ENCODE data around the gene SUSD1.

SUSD1 gene

GRCh38 chr9:112049811-112050516 lies 125.1 kb downstream of the SUSD1 start:
- ATAC-seq = peak; percentile 58

More at GRCh38 chr9:112049811-112050516, 125.1 kb downstream of the SUSD1 start:
- no peak; the same call in 1 of the 2 replicates for TF ChIP-seq TSHZ2 (CRISPR knock-in tag; IDR thresholded peaks at IDR 0.05)
- TF ChIP-seq ZNF8 (CRISPR knock-in tag; IDR thresholded peaks at IDR 0.05) = no peak
- peak; percentile 74 for TF ChIP-seq ZFP3 (CRISPR knock-in tag; IDR thresholded peaks at IDR 0.05)
- TF ChIP-seq SNAI2 (CRISPR knock-in tag; IDR thresholded peaks at IDR 0.05) = peak; percentile 88
- TF ChIP-seq TOX (CRISPR knock-in tag; IDR thresholded peaks at IDR 0.05; ENCODE audit: borderline replicate concordance) = no peak
- no peak for TF ChIP-seq GLIS3 (CRISPR knock-in tag; IDR thresholded peaks at IDR 0.05)
- no peak for TF ChIP-seq RARB (CRISPR knock-in tag; IDR thresholded peaks at IDR 0.05)
- no peak for TF ChIP-seq CREB5 (CRISPR knock-in tag; IDR thresholded peaks at IDR 0.05; ENCODE audit: low read depth)
- no peak for TF ChIP-seq ZFP30 (CRISPR knock-in tag; IDR thresholded peaks at IDR 0.05)
- TF ChIP-seq CSRNP3 (CRISPR knock-in tag; IDR thresholded peaks at IDR 0.05) = no peak
- TF ChIP-seq OSR1 (CRISPR knock-in tag; IDR thresholded peaks at IDR 0.05) = no peak
- TF ChIP-seq TCF4 (CRISPR knock-in tag; IDR thresholded peaks at IDR 0.05; ENCODE audit: borderline replicate concordance) = peak; percentile 62; the same call in 1 of the 2 replicates
- no peak for TF ChIP-seq ZNF70 (CRISPR knock-in tag; IDR thresholded peaks at IDR 0.05)
- TF ChIP-seq ESRRG (CRISPR knock-in tag; IDR thresholded peaks at IDR 0.05) = no peak
- TF ChIP-seq ZC3H10 (CRISPR knock-in tag; IDR thresholded peaks at IDR 0.05) = no peak
- no peak for TF ChIP-seq BACH2 (CRISPR knock-in tag; IDR thresholded peaks at IDR 0.05; ENCODE audit: borderline replicate concordance)
- 0 out of 2 replicates have a peak, but pooled peaks have one; percentile 39 for TF ChIP-seq POU6F1 (CRISPR knock-in tag; IDR thresholded peaks at IDR 0.05; ENCODE audit: borderline replicate concordance, low read depth)
- peak; percentile 91 for TF ChIP-seq ISL1 (CRISPR knock-in tag; IDR thresholded peaks at IDR 0.05)
- TF ChIP-seq PATZ1 (CRISPR knock-in tag; IDR thresholded peaks at IDR 0.05; ENCODE audit: borderline replicate concordance) = no peak
- no peak for TF ChIP-seq ARNTL (CRISPR knock-in tag; IDR thresholded peaks at IDR 0.05; ENCODE audit: borderline replicate concordance, low read depth)
- TF ChIP-seq ZNF565 (CRISPR knock-in tag; conservative IDR thresholded peaks at IDR 0.05; ENCODE audit: low read depth) = no peak
- no peak for TF ChIP-seq PPARA (CRISPR knock-in tag; IDR thresholded peaks at IDR 0.05; ENCODE audit: borderline replicate concordance)
- TF ChIP-seq CSDC2 (CRISPR knock-in tag; IDR thresholded peaks at IDR 0.05) = peak; percentile 87; the same call in 1 of the 2 replicates
